Embryonic facial prominence (tissue), 1 donor: ENCODE measurements around the gene XKRX.

Source experiments
- DNase-seq: peaks from one replicate; pipeline ENCODE4 v3.0.0-alpha.2; 2016; ENCODE audit errors: extremely low spot score

XKRX gene

GRCh38 chrX:100928660-100929613, at the start of gene XKRX:
XKRX (minus strand) TSS chrX:100928917; CDS start chrX:100928304, 613 bp downstream.
- DNase-seq: no peak

- no peak for DNase-seq
Measured at GRCh38 chrX:100976211-100976610, 47.5 kb upstream of the XKRX start.

- no peak for DNase-seq
Measured at GRCh38 chrX:100975212-100975611, 46.5 kb upstream of the XKRX start.

GRCh38 chrX:100973411-100973810, 44.7 kb upstream of the XKRX start:
- no peak for DNase-seq

- DNase-seq: no peak
Measured at GRCh38 chrX:100969936-100970335, 41.2 kb upstream of the XKRX start.

GRCh38 chrX:100969408-100969807, 40.7 kb upstream of the XKRX start, which contains the start of gene ARL13A:
ARL13A (plus strand) TSS chrX:100969708; CDS start chrX:100973690, 3,982 bp downstream.
- DNase-seq: no peak

GRCh38 chrX:100964362-100964761, 35.6 kb upstream of the XKRX start:
- no peak for DNase-seq

- DNase-seq: no peak
Measured at GRCh38 chrX:100962811-100963210, 34.1 kb upstream of the XKRX start.

- no peak for DNase-seq
Measured at GRCh38 chrX:100948557-100948956, 19.8 kb upstream of the XKRX start.

- DNase-seq: no peak
Measured at GRCh38 chrX:100946299-100946927, 17.7 kb upstream of the XKRX start.

- DNase-seq: no peak
Measured at GRCh38 chrX:100944601-100945000, 15.9 kb upstream of the XKRX start.

GRCh38 chrX:100939333-100939732, 10.6 kb upstream of the XKRX start:
- DNase-seq: no peak

- DNase-seq: no peak
Measured at GRCh38 chrX:100935767-100936166, 7.0 kb upstream of the XKRX start.

GRCh38 chrX:100931925-100932285, 3.2 kb upstream of the XKRX start:
- no peak for DNase-seq

- DNase-seq: no peak
Measured at GRCh38 chrX:100931218-100931924, 2.7 kb upstream of the XKRX start.

- DNase-seq: no peak
Measured at GRCh38 chrX:100926453-100926852, 2.3 kb downstream of the XKRX start.

- no peak for DNase-seq
Measured at GRCh38 chrX:100924375-100924774, 4.3 kb downstream of the XKRX start.

- no peak for DNase-seq
Measured at GRCh38 chrX:100915562-100915961, 13.2 kb downstream of the XKRX start.

GRCh38 chrX:100913111-100913510, 15.6 kb downstream of the XKRX start:
- DNase-seq: no peak

GRCh38 chrX:100911731-100912130, 17.0 kb downstream of the XKRX start:
- DNase-seq: no peak

- no peak for DNase-seq
Measured at GRCh38 chrX:100905620-100906019, 23.1 kb downstream of the XKRX start.

GRCh38 chrX:100904433-100904832, 24.3 kb downstream of the XKRX start:
- no peak for DNase-seq
